HepG2 (cell line): ENCODE data around the gene ZNF213. TPM values are rescaled to one million over a fixed set of nuclear protein-coding genes. Genes with fewer than 3 reads are reported as not detected.

Source experiments
- ATRX ChIP-seq: sonication (generic); formaldehyde crosslinking; IDR thresholded peaks from 2 replicates; pipeline ENCODE4 v1.4.0; 2020; ENCODE audit warnings: missing genetic modification reagents, borderline replicate concordance
- CCAR2 ChIP-seq: fragments of 200-400 bp; formaldehyde crosslinking; optimal IDR thresholded peaks from 2 replicates; pipeline ENCODE3; 2018; ENCODE audit warnings: low read depth, mild to moderate bottlenecking, low read length, moderate library complexity
- DPF2 ChIP-seq: sonication (generic); formaldehyde crosslinking; IDR thresholded peaks from 2 replicates; pipeline ENCODE4 v1.4.0; 2020; ENCODE audit warnings: mild to moderate bottlenecking, low read depth, missing genetic modification reagents, borderline replicate concordance
- ELF3 ChIP-seq: IDR thresholded peaks from 2 replicates; pipeline ENCODE4 v1.6.1; 2016; ENCODE audit warnings: missing genetic modification reagents, missing compliant biosample characterization
- EZH2 ChIP-seq: conservative IDR thresholded peaks from 2 replicates; pipeline ENCODE4 v1.6.1; 2012; ENCODE audit warnings: mild to moderate bottlenecking, low read depth, low read length, moderate library complexity
- IRF2 ChIP-seq: IDR thresholded peaks from 2 replicates; pipeline ENCODE4 v1.6.1; 2018; ENCODE audit warnings: missing genetic modification reagents, missing compliant biosample characterization
- MIXL1 ChIP-seq: IDR thresholded peaks from 2 replicates; pipeline ENCODE4 v1.6.1; 2016
- NFIB ChIP-seq: sonication (generic); formaldehyde crosslinking; IDR thresholded peaks from 2 replicates; pipeline ENCODE4 v1.9.0; 2021; ENCODE audit warnings: missing genetic modification reagents, mild to moderate bottlenecking, borderline replicate concordance
- NFKB2 ChIP-seq: sonication (generic); formaldehyde crosslinking; IDR thresholded peaks from 2 replicates; pipeline ENCODE4 v1.4.0; 2020; ENCODE audit warnings: missing genetic modification reagents, borderline replicate concordance
- NFYB ChIP-seq: sonication (generic); formaldehyde crosslinking; IDR thresholded peaks from 2 replicates; pipeline ENCODE4 v1.4.0; 2020; ENCODE audit warnings: missing genetic modification reagents
- NR2F1 ChIP-seq, 2 experiments: fragments of 450-650 bp in 1 of 2; formaldehyde crosslinking in 1 of 2; IDR thresholded peaks; 2 replicates each; pipeline versions ENCODE4 v1.5.0 to v1.6.1; 2016 to 2020; ENCODE audit warnings: mild to moderate bottlenecking in 1 of 2, missing compliant biosample characterization in 1 of 2, missing genetic modification reagents in 1 of 2, moderate library complexity in 1 of 2
- RBM22 ChIP-seq: fragments of 200-400 bp; formaldehyde crosslinking; optimal IDR thresholded peaks from 2 replicates; pipeline ENCODE3; 2017; ENCODE audit warnings: mild to moderate bottlenecking, low read length, moderate library complexity
- REL ChIP-seq: sonication (generic); formaldehyde crosslinking; conservative IDR thresholded peaks from 2 replicates; pipeline ENCODE4 v1.8.0; 2022; ENCODE audit warnings: mild to moderate bottlenecking, missing genetic modification reagents, moderate library complexity
- SALL1 ChIP-seq: sonication (generic); formaldehyde crosslinking; IDR thresholded peaks from 2 replicates; pipeline ENCODE4 v1.8.0; 2022; ENCODE audit warnings: mild to moderate bottlenecking, missing genetic modification reagents
- SP1 ChIP-seq, 2 experiments: fragments of 450-650 bp in 1 of 2; sonication (generic) in 1 of 2; formaldehyde crosslinking in 1 of 2; IDR thresholded peaks; 2 replicates each; pipeline versions ENCODE4 v1.4.0 to v1.6.1; 2016 to 2020; ENCODE audit warnings: missing genetic modification reagents in 1 of 2
- TIGD3 ChIP-seq: sonication (generic); formaldehyde crosslinking; IDR thresholded peaks from 2 replicates; pipeline ENCODE4 v1.5.1; 2020; ENCODE audit warnings: mild to moderate bottlenecking, missing genetic modification reagents, borderline replicate concordance
- TSC22D2 ChIP-seq: sonication (generic); formaldehyde crosslinking; IDR thresholded peaks from 2 replicates; pipeline ENCODE4 v1.5.1; 2020; ENCODE audit warnings: missing genetic modification reagents, mild to moderate bottlenecking, borderline replicate concordance
- ZC3H13 ChIP-seq: sonication (generic); formaldehyde crosslinking; IDR thresholded peaks from 2 replicates; pipeline ENCODE4 v1.8.1; 2023; ENCODE audit warnings: mild to moderate bottlenecking, missing genetic modification reagents, moderate library complexity
- ZKSCAN1 ChIP-seq: fragments of 150-350 bp; IDR thresholded peaks from 2 replicates; pipeline ENCODE4 v1.6.1; 2014; ENCODE audit warnings: low read length
- ZNF136 ChIP-seq: sonication (generic); formaldehyde crosslinking; IDR thresholded peaks from 2 replicates; pipeline ENCODE4 v1.8.1; 2022; ENCODE audit warnings: low read depth, mild to moderate bottlenecking, moderate library complexity, missing genetic modification reagents
- ZNF3 ChIP-seq: IDR thresholded peaks from 2 replicates; pipeline ENCODE4 v1.7.0; 2017; ENCODE audit warnings: inconsistent platforms
- ZNF44 ChIP-seq: sonication (generic); formaldehyde crosslinking; IDR thresholded peaks from 2 replicates; pipeline ENCODE4 v1.5.1; 2020; ENCODE audit warnings: mild to moderate bottlenecking, missing genetic modification reagents
- ZNF496 ChIP-seq: sonication (generic); formaldehyde crosslinking; IDR thresholded peaks from 2 replicates; pipeline ENCODE4 v1.8.1; 2023; ENCODE audit warnings: mild to moderate bottlenecking, moderate library complexity, missing genetic modification reagents; ENCODE audit not compliant: insufficient replicate concordance
- ZNF782 ChIP-seq: sonication (generic); formaldehyde crosslinking; IDR thresholded peaks from 2 replicates; pipeline ENCODE4 v1.4.0; 2020; ENCODE audit warnings: missing genetic modification reagents, mild to moderate bottlenecking, borderline replicate concordance
- polyA plus RNA-seq, 8 experiments: library from polyadenylated mRNA; depleted of rRNA in 3 of 8; stranded (reverse) in 7 of 8; unstranded in 1 of 8; fragments of >200 nt; fragmentation: Illumina TruSeq in 4 of 8; extraction: Trizol in 4 of 8; gene quantifications; 2 replicates each; pipeline versions ENCODE4 v1.2.1 to v1.2.3, GENCODE V29; 2011 to 2016; ENCODE audit warnings: low read depth in 4 of 8, missing spikeins in 1 of 8, mixed read lengths in 1 of 8; ENCODE audit not compliant: insufficient read depth in 1 of 8
- total RNA-seq, 5 experiments: library from RNA; depleted of rRNA; stranded (reverse); fragments of >200 nt; fragmentation: Illumina TruSeq; extraction: Trizol; gene quantifications; 2 replicates each; pipeline ENCODE4 v1.2.3, GENCODE V29; 2016; ENCODE audit warnings: low read depth in 1 of 5
- TF ChIP-seq, protein P1 (sequence below): sonication (generic); formaldehyde crosslinking; IDR thresholded peaks from 2 replicates; pipeline ENCODE4 v1.4.0; 2020; ENCODE audit warnings: mild to moderate bottlenecking, low read depth, missing genetic modification reagents

The ZNF213 gene
- total and polyA plus RNA-seq, 2 of the 13 experiments (the other 11 are each of a cell fraction or from before 2014, with no cell fraction given): 0.59 to 0.97 TPM

DNA sequence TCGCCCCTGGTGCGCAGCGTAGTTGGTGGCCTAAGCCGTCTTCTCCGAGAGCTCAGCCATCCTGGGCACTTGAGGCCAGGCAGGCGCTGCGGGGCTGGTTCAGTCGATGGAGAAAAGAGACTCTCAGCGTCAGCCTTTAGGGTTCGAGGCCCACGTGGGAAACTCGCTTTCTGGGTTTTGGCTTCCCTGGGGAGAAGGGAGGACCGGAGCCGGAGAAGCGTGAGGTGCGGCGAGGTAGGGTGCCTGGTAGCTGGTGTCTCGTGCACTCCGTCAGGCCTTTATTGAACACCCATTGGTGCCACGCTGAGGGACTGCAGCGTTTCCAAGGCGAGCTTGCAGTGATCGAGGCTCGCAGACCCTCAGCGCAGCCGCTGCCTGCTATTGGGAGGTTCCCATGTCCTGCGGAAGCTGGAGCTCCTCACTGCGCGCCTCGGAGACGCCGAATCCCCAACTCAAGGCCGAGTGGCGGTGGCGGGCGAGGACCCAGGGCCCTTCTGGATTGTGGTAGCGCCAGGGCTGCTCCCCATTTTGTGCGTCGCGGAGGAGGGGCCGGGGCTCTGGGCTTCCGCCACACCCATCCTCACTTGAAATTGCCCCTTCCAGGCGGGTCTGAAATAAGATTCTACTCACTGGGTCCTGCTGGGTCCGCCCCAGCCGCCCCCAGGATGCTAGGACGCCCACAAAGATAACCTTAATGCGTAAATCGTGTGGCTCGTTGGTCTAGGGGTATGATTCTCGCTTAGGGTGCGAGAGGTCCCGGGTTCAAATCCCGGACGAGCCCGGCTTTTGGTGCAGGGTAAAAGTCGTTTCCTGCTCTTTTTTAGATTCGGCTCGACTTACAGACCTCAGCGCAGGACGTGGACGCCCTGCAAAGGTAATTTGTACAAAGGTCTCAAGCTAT is 54.3 kb downstream of the ZNF213 start (continued):
- TF ChIP-seq ATRX (CRISPR knock-in tag) (no peak), TIGD3 (CRISPR knock-in tag) (no peak), ZNF3 (CRISPR knock-in tag) (no peak), SALL1 (CRISPR knock-in tag) (peak; percentile 29; the same call in 1 of the 2 replicates), ZNF44 (CRISPR knock-in tag) (peak; percentile 64; the same call in 1 of the 2 replicates), IRF2 (peak; percentile 55; the same call in 1 of the 2 replicates), NFIB (0 out of 2 replicates have a peak, but pooled peaks have one; percentile 87), ZC3H13 (no peak), ZKSCAN1 (no peak), RBM22 (peak; percentile 52), EZH2 (no peak), NFYB (no peak; the same call in 1 of the 2 replicates), NFKB2 (peak; percentile 52; the same call in 1 of the 2 replicates), DPF2 (CRISPR knock-in tag) (no peak), ZNF136 (CRISPR knock-in tag) (no peak), REL (CRISPR knock-in tag) (no peak), ZNF496 (no peak), ELF3 (CRISPR knock-in tag) (no peak; the same call in 1 of the 2 replicates), SP1 (IDR thresholded peaks at IDR 0.05) (no peak), SP1 (CRISPR knock-in tag; IDR thresholded peaks at IDR 0.05) (no peak), TSC22D2 (CRISPR knock-in tag) (peak; percentile 30; the same call in 1 of the 2 replicates), ZNF782 (CRISPR knock-in tag) (no peak), CCAR2 (no peak), NR2F1 (CRISPR knock-in tag; IDR thresholded peaks at IDR 0.05) (no peak), MIXL1 (CRISPR knock-in tag) (0 out of 2 replicates have a peak, but pooled peaks have one; percentile 21)
- TF ChIP-seq, protein P1, sequence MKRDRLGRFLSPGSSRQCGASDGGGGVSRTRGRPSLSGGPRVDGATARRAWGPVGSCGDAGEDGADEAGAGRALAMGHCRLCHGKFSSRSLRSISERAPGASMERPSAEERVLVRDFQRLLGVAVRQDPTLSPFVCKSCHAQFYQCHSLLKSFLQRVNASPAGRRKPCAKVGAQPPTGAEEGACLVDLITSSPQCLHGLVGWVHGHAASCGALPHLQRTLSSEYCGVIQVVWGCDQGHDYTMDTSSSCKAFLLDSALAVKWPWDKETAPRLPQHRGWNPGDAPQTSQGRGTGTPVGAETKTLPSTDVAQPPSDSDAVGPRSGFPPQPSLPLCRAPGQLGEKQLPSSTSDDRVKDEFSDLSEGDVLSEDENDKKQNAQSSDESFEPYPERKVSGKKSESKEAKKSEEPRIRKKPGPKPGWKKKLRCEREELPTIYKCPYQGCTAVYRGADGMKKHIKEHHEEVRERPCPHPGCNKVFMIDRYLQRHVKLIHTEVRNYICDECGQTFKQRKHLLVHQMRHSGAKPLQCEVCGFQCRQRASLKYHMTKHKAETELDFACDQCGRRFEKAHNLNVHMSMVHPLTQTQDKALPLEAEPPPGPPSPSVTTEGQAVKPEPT: no peak
